HCT116 (cell line): Measurements from ENCODE around the gene SH2D3C.

Source experiments
- CBX3 ChIP-seq: IDR thresholded peaks from 2 replicates; pipeline ENCODE4 v1.6.1; 2012; ENCODE audit warnings: low read depth
- CEBPB ChIP-seq: IDR thresholded peaks from 2 replicates; pipeline ENCODE4 v1.6.1; 2012; ENCODE audit warnings: low read depth
- CTCF ChIP-seq, 3 experiments: fragments of 200-600 bp in 1 of 3; sonication (generic) in 1 of 3; IDR thresholded peaks in 2 of 3; conservative IDR thresholded peaks in 1 of 3; 2 replicates each; pipeline ENCODE4 v1.5.1; 2012 to 2017; ENCODE audit warnings: low read depth in 2 of 3, low read length in 2 of 3, antibody characterized with exemption in 1 of 3, borderline replicate concordance in 1 of 3, control low read depth in 1 of 3, mild to moderate bottlenecking in 1 of 3, mixed read lengths in 1 of 3, mixed run types in 1 of 3, moderate library complexity in 1 of 3; ENCODE audit not compliant: insufficient read depth in 1 of 3
- EZH2 ChIP-seq: fragments of 200-600 bp; sonication (generic); IDR thresholded peaks from 2 replicates; pipeline ENCODE4 v1.6.1; 2017; ENCODE audit warnings: antibody characterized with exemption, mixed run types
- EZH2phosphoT487 ChIP-seq: fragments of 200-600 bp; IDR thresholded peaks from 2 replicates; pipeline ENCODE4 v1.6.1; 2018; ENCODE audit warnings: antibody characterized with exemption, borderline replicate concordance
- FOSL1 ChIP-seq: IDR thresholded peaks from 2 replicates; pipeline ENCODE4 v1.6.1; 2012; ENCODE audit warnings: low read depth
- POLR2A ChIP-seq: IDR thresholded peaks from 2 replicates; pipeline ENCODE4 v1.7.0; 2011; ENCODE audit warnings: borderline replicate concordance; ENCODE audit not compliant: insufficient read depth, insufficient read length; ENCODE audit errors: extremely low read depth
- POLR2AphosphoS5 ChIP-seq: IDR thresholded peaks from 2 replicates; pipeline ENCODE4 v1.6.1; 2011; ENCODE audit warnings: mild to moderate bottlenecking, low read depth, low read length, moderate library complexity
- RAD21 ChIP-seq: IDR thresholded peaks from 2 replicates; pipeline ENCODE4 v1.6.1; 2012; ENCODE audit warnings: low read depth, mild to moderate bottlenecking
- SRF ChIP-seq: IDR thresholded peaks from 2 replicates; pipeline ENCODE4 v1.6.1; 2012; ENCODE audit warnings: low read depth
- TF ChIP-seq, protein P1 (sequence below): IDR thresholded peaks from 2 replicates; pipeline ENCODE4 v1.6.1; 2012; ENCODE audit warnings: low read depth
- TF ChIP-seq, protein P2 (sequence below): IDR thresholded peaks from 2 replicates; pipeline ENCODE4 v1.6.1; 2012

DNA sequence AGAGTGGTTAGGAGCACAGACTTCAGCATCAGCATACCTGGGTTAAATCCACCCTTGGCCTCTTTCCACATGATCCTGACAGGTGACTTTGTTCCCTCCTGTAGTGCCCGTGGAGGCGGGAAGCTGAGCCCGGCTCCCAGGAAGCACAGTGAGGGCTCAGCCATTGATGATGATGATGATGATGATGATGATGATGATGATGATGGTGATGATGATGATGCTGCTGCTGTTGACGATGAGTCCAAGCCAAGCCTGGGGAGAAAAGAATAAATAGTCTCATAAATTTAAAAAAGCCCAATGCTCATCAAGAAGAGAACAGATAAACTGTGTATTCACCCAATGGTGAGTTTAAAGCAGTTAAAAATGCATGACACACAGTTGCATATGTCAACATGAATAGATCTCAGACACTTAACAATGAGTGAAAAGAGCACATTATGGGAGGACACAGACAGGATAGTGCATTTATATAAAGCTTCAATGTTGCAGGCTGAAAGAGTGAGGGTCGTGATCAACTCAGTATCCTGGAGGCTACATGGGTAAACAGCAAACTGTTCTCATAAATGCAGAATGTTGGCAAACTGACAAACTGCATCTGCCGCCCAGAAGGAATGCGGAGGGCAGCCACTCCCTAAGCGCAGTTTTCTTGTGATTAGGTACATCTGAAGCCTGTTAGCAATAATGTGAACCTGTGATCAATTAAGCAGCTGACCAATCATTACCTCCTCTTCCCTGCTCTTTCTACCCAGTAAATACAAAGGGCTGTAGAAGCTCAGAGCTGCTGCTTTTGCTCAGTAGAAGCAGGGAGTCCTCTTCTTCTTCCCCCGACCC is 83.4 kb downstream of the SH2D3C start:
- no peak for TF ChIP-seq RAD21
- no peak for TF ChIP-seq CTCF (IDR thresholded peaks at IDR 0.05 in 2 of 3, conservative IDR thresholded peaks at IDR 0.05 in 1 of 3; ENCODE audit: borderline replicate concordance in 1 of 3, insufficient read depth in 1 of 3, low read depth in 2 of 3, low read length in 2 of 3)
- TF ChIP-seq FOSL1 = no peak
- TF ChIP-seq, protein P1, sequence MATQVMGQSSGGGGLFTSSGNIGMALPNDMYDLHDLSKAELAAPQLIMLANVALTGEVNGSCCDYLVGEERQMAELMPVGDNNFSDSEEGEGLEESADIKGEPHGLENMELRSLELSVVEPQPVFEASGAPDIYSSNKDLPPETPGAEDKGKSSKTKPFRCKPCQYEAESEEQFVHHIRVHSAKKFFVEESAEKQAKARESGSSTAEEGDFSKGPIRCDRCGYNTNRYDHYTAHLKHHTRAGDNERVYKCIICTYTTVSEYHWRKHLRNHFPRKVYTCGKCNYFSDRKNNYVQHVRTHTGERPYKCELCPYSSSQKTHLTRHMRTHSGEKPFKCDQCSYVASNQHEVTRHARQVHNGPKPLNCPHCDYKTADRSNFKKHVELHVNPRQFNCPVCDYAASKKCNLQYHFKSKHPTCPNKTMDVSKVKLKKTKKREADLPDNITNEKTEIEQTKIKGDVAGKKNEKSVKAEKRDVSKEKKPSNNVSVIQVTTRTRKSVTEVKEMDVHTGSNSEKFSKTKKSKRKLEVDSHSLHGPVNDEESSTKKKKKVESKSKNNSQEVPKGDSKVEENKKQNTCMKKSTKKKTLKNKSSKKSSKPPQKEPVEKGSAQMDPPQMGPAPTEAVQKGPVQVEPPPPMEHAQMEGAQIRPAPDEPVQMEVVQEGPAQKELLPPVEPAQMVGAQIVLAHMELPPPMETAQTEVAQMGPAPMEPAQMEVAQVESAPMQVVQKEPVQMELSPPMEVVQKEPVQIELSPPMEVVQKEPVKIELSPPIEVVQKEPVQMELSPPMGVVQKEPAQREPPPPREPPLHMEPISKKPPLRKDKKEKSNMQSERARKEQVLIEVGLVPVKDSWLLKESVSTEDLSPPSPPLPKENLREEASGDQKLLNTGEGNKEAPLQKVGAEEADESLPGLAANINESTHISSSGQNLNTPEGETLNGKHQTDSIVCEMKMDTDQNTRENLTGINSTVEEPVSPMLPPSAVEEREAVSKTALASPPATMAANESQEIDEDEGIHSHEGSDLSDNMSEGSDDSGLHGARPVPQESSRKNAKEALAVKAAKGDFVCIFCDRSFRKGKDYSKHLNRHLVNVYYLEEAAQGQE = no peak
- no peak for TF ChIP-seq EZH2
- no peak for TF ChIP-seq CBX3
- TF ChIP-seq EZH2phosphoT487 = no peak
- TF ChIP-seq, protein P2, sequence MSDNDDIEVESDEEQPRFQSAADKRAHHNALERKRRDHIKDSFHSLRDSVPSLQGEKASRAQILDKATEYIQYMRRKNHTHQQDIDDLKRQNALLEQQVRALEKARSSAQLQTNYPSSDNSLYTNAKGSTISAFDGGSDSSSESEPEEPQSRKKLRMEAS = no peak
- TF ChIP-seq CEBPB = no peak
- TF ChIP-seq POLR2AphosphoS5 = no peak
- TF ChIP-seq SRF = no peak
- no peak for TF ChIP-seq POLR2A
